Endothelial cell of umbilical vein (primary cell): ENCODE results near the gene PDYN. TPM values are rescaled to one million over a fixed set of nuclear protein-coding genes. Genes with fewer than 3 reads are reported as not detected.

Experiments
- BruUV-seq: library from RNA; stranded (reverse); fragments of 400-500 nt; replicated peaks from 2 replicates; lab custom pipeline; 2021; lab: Mats Ljungman, UMichigan
- CTCF ChIA-PET: fragments of 300-600, 350-600 bp; sonication (Branson Sonifier 250); formaldehyde crosslinking; loops from one replicate; lab custom pipeline; 2021; ENCODE audit warnings: antibody characterized with exemption, inconsistent platforms; lab: Charles Lee
- POLR2A ChIA-PET: fragments of 300-600, 350-600 bp; sonication (Branson Sonifier 250); formaldehyde crosslinking; loops from one replicate; lab custom pipeline; 2021; ENCODE audit warnings: antibody characterized with exemption, inconsistent platforms; lab: Charles Lee
- DNase-seq: peaks from one replicate; pipeline ENCODE4 v3.0.0-alpha.2; 2011; ENCODE audit warnings: low read depth, low spot score
- FAIRE-seq: peaks from 2 replicates; lab custom pipeline; 2011; peaks lifted over from hg19 to GRCh38; lab: Jason Lieb, UNC
- H2AFZ ChIP-seq: 2 replicates; pipeline ENCODE4 v1.6.0; 2012; ENCODE audit warnings: low read depth, low read length, control low read depth, inconsistent platforms
- H3K27ac ChIP-seq: 2 replicates; pipeline ENCODE4 v1.5.1; 2011; ENCODE audit warnings: low read depth, mild to moderate bottlenecking, control low read depth, low read length, moderate library complexity; ENCODE audit not compliant: insufficient read depth
- H3K27me3 ChIP-seq, 2 experiments: 2 replicates each; pipeline versions ENCODE4 v1.6.0 to v1.6.1; 2011; ENCODE audit warnings: low read length in 2 of 2, mixed read lengths in 1 of 2; ENCODE audit not compliant: control insufficient read depth in 2 of 2, insufficient read depth in 2 of 2
- H3K36me3 ChIP-seq, 2 experiments: 2 replicates in 1 of 2; 3 replicates in 1 of 2; pipeline ENCODE4 v1.5.1; 2011; ENCODE audit warnings: low read length in 2 of 2, mild to moderate bottlenecking in 1 of 2, moderate library complexity in 1 of 2; ENCODE audit not compliant: control insufficient read depth in 2 of 2, insufficient read depth in 2 of 2; ENCODE audit errors: extremely low read depth in 1 of 2
- H3K4me1 ChIP-seq: 3 replicates; pipeline ENCODE4 v1.5.1; 2011; ENCODE audit warnings: mild to moderate bottlenecking, low read length; ENCODE audit not compliant: control insufficient read depth, insufficient read depth; ENCODE audit errors: extremely low read depth
- H3K4me2 ChIP-seq: 2 replicates; pipeline ENCODE4 v1.6.1; 2011; ENCODE audit warnings: low read length, control low read depth, mixed read lengths; ENCODE audit not compliant: insufficient read depth
- H3K4me3 ChIP-seq, 3 experiments: fragments of 200-600 bp in 1 of 3; sonication (generic), shearing (Covaris generic) in 1 of 3; replicated peaks in 1 of 3; 2 replicates each; pipeline ENCODE4 v1.5.1; 2011 to 2016; ENCODE audit warnings: control low read depth in 3 of 3, low read length in 3 of 3, mild to moderate bottlenecking in 2 of 3, inconsistent platforms in 1 of 3, low read depth in 1 of 3, moderate library complexity in 1 of 3; ENCODE audit not compliant: insufficient read depth in 1 of 3
- H3K79me2 ChIP-seq: 2 replicates; pipeline ENCODE4 v1.6.0; 2012; ENCODE audit warnings: low read length, inconsistent platforms; ENCODE audit not compliant: control insufficient read depth, insufficient read depth
- H3K9ac ChIP-seq: replicated peaks from 2 replicates; pipeline ENCODE3; 2011; ENCODE audit warnings: low read length, control low read depth; ENCODE audit not compliant: insufficient read depth; ENCODE audit errors: extremely low read depth
- H3K9me1 ChIP-seq: replicated peaks from 3 replicates; pipeline ENCODE4 v1.6.0; 2011; ENCODE audit warnings: mild to moderate bottlenecking, low read length; ENCODE audit not compliant: control insufficient read depth, insufficient read depth; ENCODE audit errors: extremely low read depth
- H3K9me3 ChIP-seq: replicated peaks from 2 replicates; pipeline ENCODE4 v1.5.1; 2012; ENCODE audit warnings: low read length, inconsistent platforms; ENCODE audit not compliant: control insufficient read depth, insufficient read depth
- H4K20me1 ChIP-seq: replicated peaks from 2 replicates; pipeline ENCODE3; 2011; ENCODE audit warnings: mild to moderate bottlenecking, low read length; ENCODE audit not compliant: control insufficient read depth, insufficient read depth; ENCODE audit errors: extremely low read depth
- EZH2 ChIP-seq: IDR thresholded peaks from 2 replicates; pipeline ENCODE4 v1.6.1; 2012; ENCODE audit warnings: borderline replicate concordance, low read depth, mild to moderate bottlenecking, moderate library complexity, low read length, inconsistent platforms; ENCODE audit not compliant: severe bottlenecking
- FOS ChIP-seq: IDR thresholded peaks from 2 replicates; pipeline ENCODE4 v1.6.1; 2011; ENCODE audit warnings: mild to moderate bottlenecking, low read length, moderate library complexity, borderline replicate concordance; ENCODE audit not compliant: insufficient read depth
- GATA2 ChIP-seq: IDR thresholded peaks from 2 replicates; pipeline ENCODE4 v1.7.0; 2011; ENCODE audit warnings: low read depth, mild to moderate bottlenecking, moderate library complexity, mixed read lengths, low read length; ENCODE audit not compliant: insufficient read length, insufficient read depth
- JUN ChIP-seq: IDR thresholded peaks from 2 replicates; pipeline ENCODE4 v1.6.1; 2011; ENCODE audit warnings: borderline replicate concordance, low read depth; ENCODE audit not compliant: insufficient read length, insufficient read depth
- MYC ChIP-seq: IDR thresholded peaks from one replicate; pipeline ENCODE4 v1.6.1; 2011; ENCODE audit warnings: mild to moderate bottlenecking, low read depth, low read length
- POLR2A ChIP-seq: IDR thresholded peaks from 2 replicates; pipeline ENCODE4 v1.6.1; 2012; ENCODE audit warnings: low read depth, mild to moderate bottlenecking, control low read depth, low read length
- POLR2AphosphoS5 ChIP-seq: IDR thresholded peaks from 2 replicates; pipeline ENCODE4 v1.6.1; 2012; ENCODE audit warnings: low read depth, mild to moderate bottlenecking, control low read depth, low read length, moderate library complexity; ENCODE audit not compliant: insufficient read depth
- dilution Hi-C: fragments of 300-500 bp; cut with MboI; formaldehyde crosslinking; loops from one replicate; pipeline ENCODE4 v1.15.0; 2019; ENCODE audit warnings: low sequenced_read_pairs; ENCODE audit not compliant: extremely low pct_ligation_motif_present
- intact Hi-C: fragments of 100-400 bp; cut with micrococcal nuclease; formaldehyde crosslinking; loops from one replicate; pipeline ENCODE4 v1.10.0; 2022
- polyA plus RNA-seq, 4 experiments: library from polyadenylated mRNA; depleted of rRNA in 3 of 4; stranded (reverse) in 3 of 4; unstranded in 1 of 4; fragments of >200 nt; gene quantifications; 2 replicates each; pipeline versions ENCODE4 v1.2.1 to v1.2.3, GENCODE V29; 2011 to 2012; ENCODE audit warnings: missing spikeins in 1 of 4
- total RNA-seq: library from RNA; stranded (reverse); gene quantifications from 2 replicates; pipeline ENCODE4 v1.2.3, GENCODE V29; 2021
- TF ChIP-seq, protein P1 (sequence below), 2 donors: IDR thresholded peaks; 1 replicate in 1 of 2; 2 replicates in 1 of 2; pipeline ENCODE4 v1.5.1; 2011; ENCODE audit warnings: low read length in 2 of 2, mild to moderate bottlenecking in 2 of 2, moderate library complexity in 2 of 2, control low read depth in 1 of 2, inconsistent platforms in 1 of 2, low read depth in 1 of 2; ENCODE audit not compliant: insufficient read depth in 1 of 2; ENCODE audit errors: extremely low read depth in 1 of 2

PDYN gene
- total and polyA plus RNA-seq, 2 donors (not counting 3 experiments of a cell fraction or from before 2014, with no cell fraction given), result not detected

DNA sequence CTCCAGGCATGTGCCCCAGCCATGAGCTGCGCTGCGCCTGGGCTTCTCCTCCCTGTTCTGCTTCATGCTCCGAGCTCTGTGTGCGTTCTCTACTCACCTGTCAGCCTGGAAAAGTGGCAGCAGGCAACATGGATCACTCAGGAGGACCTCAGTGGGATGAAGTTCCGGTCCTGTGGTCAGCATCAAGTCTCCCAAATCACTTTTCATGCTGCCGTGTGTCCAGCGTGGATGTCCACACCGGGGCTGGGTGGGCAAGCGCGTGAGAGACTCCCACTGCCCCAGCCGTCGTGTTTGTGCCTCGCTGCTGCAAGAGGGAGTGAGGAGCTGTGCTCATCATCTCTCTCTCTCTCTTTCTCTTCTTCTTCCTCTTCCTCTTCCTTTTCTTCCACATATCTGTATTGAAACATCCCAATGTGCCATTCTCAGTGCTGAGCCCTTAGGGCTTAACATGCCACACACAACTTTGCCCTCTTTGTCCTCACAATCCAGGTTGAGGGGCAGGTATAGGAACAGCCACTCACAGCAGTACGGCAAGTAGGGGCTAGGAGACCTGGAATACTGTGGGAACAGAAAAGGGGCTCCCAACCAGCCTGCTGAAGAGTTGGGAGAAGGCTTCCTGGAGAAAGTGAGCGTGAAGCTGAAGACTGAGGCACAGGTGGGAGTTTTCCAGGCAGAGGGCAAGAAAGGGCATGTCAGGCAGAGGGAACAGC, 3.8 kb upstream of the PDYN start:
- intact Hi-C loops, result no loop called here
- peaks cover 6 to 11% of the 10 kb centered on the region in 2 experiments for H3K27me3 ChIP-seq
- H3K9ac ChIP-seq, result no peak overlapping the region

More for the DNA sequence above, 3.8 kb upstream of the PDYN start:
- no peaks in the 10 kb centered on the region for H3K9me1 ChIP-seq
- H3K36me3 ChIP-seq, result no peaks in the 10 kb centered on the region
- H4K20me1 ChIP-seq, result no peaks in the 10 kb centered on the region
- no peak overlapping the region for H2AFZ ChIP-seq
- CTCF ChIA-PET, result no interaction called here
- TF ChIP-seq MYC (no peak), POLR2A (no peak), GATA2 (no peak), JUN (no peak), POLR2AphosphoS5 (no peak), EZH2 (no peak), FOS (no peak)
- TF ChIP-seq, protein P1, sequence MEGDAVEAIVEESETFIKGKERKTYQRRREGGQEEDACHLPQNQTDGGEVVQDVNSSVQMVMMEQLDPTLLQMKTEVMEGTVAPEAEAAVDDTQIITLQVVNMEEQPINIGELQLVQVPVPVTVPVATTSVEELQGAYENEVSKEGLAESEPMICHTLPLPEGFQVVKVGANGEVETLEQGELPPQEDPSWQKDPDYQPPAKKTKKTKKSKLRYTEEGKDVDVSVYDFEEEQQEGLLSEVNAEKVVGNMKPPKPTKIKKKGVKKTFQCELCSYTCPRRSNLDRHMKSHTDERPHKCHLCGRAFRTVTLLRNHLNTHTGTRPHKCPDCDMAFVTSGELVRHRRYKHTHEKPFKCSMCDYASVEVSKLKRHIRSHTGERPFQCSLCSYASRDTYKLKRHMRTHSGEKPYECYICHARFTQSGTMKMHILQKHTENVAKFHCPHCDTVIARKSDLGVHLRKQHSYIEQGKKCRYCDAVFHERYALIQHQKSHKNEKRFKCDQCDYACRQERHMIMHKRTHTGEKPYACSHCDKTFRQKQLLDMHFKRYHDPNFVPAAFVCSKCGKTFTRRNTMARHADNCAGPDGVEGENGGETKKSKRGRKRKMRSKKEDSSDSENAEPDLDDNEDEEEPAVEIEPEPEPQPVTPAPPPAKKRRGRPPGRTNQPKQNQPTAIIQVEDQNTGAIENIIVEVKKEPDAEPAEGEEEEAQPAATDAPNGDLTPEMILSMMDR (IDR thresholded peaks at IDR 0.05; ENCODE audit: extremely low read depth in 1 of 2, insufficient read depth in 1 of 2, low read depth in 1 of 2, low read length in 2 of 2), result no peak
- no peak overlapping the region for H3K4me2 ChIP-seq
- no peak overlapping the region for H3K27ac ChIP-seq
- H3K4me3 ChIP-seq, result no peak overlapping the region
- no peaks in the 10 kb centered on the region for H3K9me3 ChIP-seq
- DNase-seq (no peak), FAIRE-seq (no peak)
- H3K79me2 ChIP-seq, result no peaks in the 10 kb centered on the region
- dilution Hi-C loops, result no loop called here
- POLR2A ChIA-PET, result no interaction called here
- no peaks in the 10 kb centered on the region for H3K4me1 ChIP-seq
- no TSS peak for BruUV-seq
